Renal cortex interstitium (tissue), 11 donors: ENCODE data around the gene CLN3. TPM values are rescaled to one million over a fixed set of nuclear protein-coding genes. Genes with fewer than 3 reads are reported as not detected.
"Not testable (repeated sequence)": the region's sequence is repeated elsewhere in the genome, so short reads cannot be mapped to it uniquely, and the experiment has no call there.

Experiments
- DNase-seq, 11 donors: peaks; one replicate each; pipeline ENCODE4 v3.0.0-alpha.2; 2013; ENCODE audit warnings: low read depth in 9 of 11, low spot score in 4 of 11; ENCODE audit errors: extremely low read depth in 1 of 11
- polyA plus RNA-seq, 3 donors: library from polyadenylated mRNA; unstranded; fragments of 120-200 nt; gene quantifications; one replicate each; pipeline ENCODE4 v1.2.1, GENCODE V29; 2013; ENCODE audit not compliant: insufficient read length in 3 of 3

Gene CLN3
- polyA plus RNA-seq, 3 donors = 30.4 to 34.2 (median 32.8) TPM

GRCh38 chr16:28443943-28444342 lies 47.9 kb downstream of the CLN3 start:
- DNase-seq = not testable (repeated sequence)

- DNase-seq = not testable (repeated sequence)
Measured at GRCh38 chr16:28438899-28439298, 53.0 kb downstream of the CLN3 start.

- DNase-seq = not testable (repeated sequence)
Measured at GRCh38 chr16:28435340-28435739, 56.5 kb downstream of the CLN3 start.

Other genes starting within 250 kb of the CLN3 start
- 10 to 100 TPM; 15.6 to 21.1 (median 17.2) TPM for gene SBK1, start 199.5 kb downstream of the CLN3 start, polyA plus RNA-seq
- gene NPIPB6, start 128.6 kb downstream of the CLN3 start, polyA plus RNA-seq = 1 to 10 TPM; 1.7 to 4.9 (median 2.3) TPM
- gene EIF3CL, start 88.2 kb downstream of the CLN3 start, polyA plus RNA-seq = 100 to 1,000 TPM; 101 to 105 (median 105) TPM
- 1 to 10 TPM in 1 of 3 donors, under 1 TPM in 1, not detected in 1; 0.14 to 1.0 TPM for gene NPIPB7, start 19.7 kb downstream of the CLN3 start, polyA plus RNA-seq
- gene APOBR, start 2.6 kb upstream of the CLN3 start, polyA plus RNA-seq = under 1 TPM; 0.48 to 0.92 (median 0.83) TPM
- not detected for gene IL27, start 14.8 kb upstream of the CLN3 start, polyA plus RNA-seq
- gene NUPR1, start 46.9 kb upstream of the CLN3 start, polyA plus RNA-seq = 10 to 100 TPM in 2 of 3 donors, 1 to 10 TPM in 1; 7.7 to 11.7 (median 10.5) TPM
- 10 to 100 TPM; 19.2 to 25.1 (median 24.6) TPM for gene SGF29, start 61.8 kb upstream of the CLN3 start, polyA plus RNA-seq
- gene SULT1A2, start 105.0 kb upstream of the CLN3 start, polyA plus RNA-seq = 1 to 10 TPM; 1.7 to 3.1 (median 2.0) TPM
- 10 to 100 TPM; 20.7 to 25.8 (median 21.0) TPM for gene SULT1A1, start 118.0 kb upstream of the CLN3 start, polyA plus RNA-seq
- gene NPIPB8, start 146.0 kb upstream of the CLN3 start, polyA plus RNA-seq = 1 to 10 TPM in 1 of 3 donors, under 1 TPM in 2; 0.47 to 2.1 (median 0.73) TPM
- gene EIF3C, start 219.4 kb upstream of the CLN3 start, polyA plus RNA-seq = 100 to 1,000 TPM; 604 to 643 (median 631) TPM